VCaP (cell line): ENCODE measurements around the gene FASTKD2.

Experiments
- H3K27ac ChIP-seq: fragments of 450-650 bp; 2 replicates; pipeline ENCODE4 v1.5.1; 2017
- TF ChIP-seq, protein P1 (sequence below): fragments of 450-650 bp; conservative IDR thresholded peaks from 2 replicates; pipeline ENCODE4 v1.5.1; 2017; ENCODE audit warnings: mild to moderate bottlenecking, moderate library complexity

The FASTKD2 gene

DNA sequence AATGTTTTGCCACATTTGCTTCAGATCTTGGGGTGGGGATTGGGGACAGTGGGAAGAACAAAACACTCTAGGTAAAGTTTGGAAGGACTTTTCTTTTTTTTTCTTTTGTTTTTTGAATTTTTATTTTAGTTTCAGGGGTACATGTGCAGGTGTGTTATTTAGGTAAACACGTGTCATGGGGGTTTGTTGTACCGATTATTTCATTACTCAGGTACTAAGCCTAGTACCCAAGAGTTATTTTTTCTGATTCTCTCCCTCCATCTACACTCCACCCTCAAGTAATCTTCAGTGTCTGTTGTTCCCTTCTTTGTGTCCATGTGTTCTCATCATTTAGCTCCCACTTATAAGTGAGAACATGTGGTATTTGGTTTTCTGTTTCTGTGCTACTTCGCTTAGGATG lies 73.3 kb downstream of the FASTKD2 start:
- TF ChIP-seq, protein P1, sequence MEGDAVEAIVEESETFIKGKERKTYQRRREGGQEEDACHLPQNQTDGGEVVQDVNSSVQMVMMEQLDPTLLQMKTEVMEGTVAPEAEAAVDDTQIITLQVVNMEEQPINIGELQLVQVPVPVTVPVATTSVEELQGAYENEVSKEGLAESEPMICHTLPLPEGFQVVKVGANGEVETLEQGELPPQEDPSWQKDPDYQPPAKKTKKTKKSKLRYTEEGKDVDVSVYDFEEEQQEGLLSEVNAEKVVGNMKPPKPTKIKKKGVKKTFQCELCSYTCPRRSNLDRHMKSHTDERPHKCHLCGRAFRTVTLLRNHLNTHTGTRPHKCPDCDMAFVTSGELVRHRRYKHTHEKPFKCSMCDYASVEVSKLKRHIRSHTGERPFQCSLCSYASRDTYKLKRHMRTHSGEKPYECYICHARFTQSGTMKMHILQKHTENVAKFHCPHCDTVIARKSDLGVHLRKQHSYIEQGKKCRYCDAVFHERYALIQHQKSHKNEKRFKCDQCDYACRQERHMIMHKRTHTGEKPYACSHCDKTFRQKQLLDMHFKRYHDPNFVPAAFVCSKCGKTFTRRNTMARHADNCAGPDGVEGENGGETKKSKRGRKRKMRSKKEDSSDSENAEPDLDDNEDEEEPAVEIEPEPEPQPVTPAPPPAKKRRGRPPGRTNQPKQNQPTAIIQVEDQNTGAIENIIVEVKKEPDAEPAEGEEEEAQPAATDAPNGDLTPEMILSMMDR, result no peak
- H3K27ac ChIP-seq, result no peak overlapping the region

DNA sequence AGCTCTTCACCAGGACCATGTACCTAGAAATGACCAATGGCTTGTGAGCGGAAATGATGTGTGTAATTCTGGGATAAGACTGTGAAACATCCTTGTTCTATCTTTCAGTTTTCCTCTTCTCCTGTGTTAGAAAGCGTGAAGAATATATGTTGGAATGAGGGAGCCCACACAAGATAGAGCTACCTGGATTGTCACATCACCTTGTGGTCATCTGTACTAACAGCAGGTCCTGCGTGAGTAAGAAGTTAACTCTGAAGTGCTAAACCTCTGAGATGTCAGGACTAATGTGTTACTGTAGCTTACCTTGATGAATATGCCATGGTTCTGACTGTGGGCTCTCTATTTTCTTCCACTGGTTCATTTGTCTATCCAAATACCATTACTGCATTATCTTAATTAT lies 75.6 kb downstream of the FASTKD2 start:
- TF ChIP-seq, protein P1, result peak; percentile 73
- H3K27ac ChIP-seq, result no peak overlapping the region
